Glutamatergic neuron (in vitro differentiated cells): ENCODE results near the gene TMCC1. TPM values are rescaled to one million over a fixed set of nuclear protein-coding genes. Genes with fewer than 3 reads are reported as not detected.
A peak's percentile ranks its signal among the peaks of the same experiment; 100 is the strongest.

Source experiments
- DNase-seq: peaks from one replicate; pipeline ENCODE4 v3.0.0; 2022
- H3K27ac Mint-ChIP-seq: one replicate; pipeline ENCODE4 v1.8.0; 2020; ENCODE audit warnings: mild to moderate bottlenecking, mixed read lengths, inconsistent platforms; ENCODE audit not compliant: unreplicated experiment
- H3K27me3 Mint-ChIP-seq: one replicate; pipeline ENCODE4 v1.8.0; 2020; ENCODE audit warnings: mild to moderate bottlenecking, moderate library complexity, mixed read lengths, inconsistent platforms; ENCODE audit not compliant: unreplicated experiment
- H3K36me3 Mint-ChIP-seq: one replicate; pipeline ENCODE4 v1.8.0; 2020; ENCODE audit warnings: mild to moderate bottlenecking, mixed read lengths, inconsistent platforms; ENCODE audit not compliant: unreplicated experiment
- H3K4me1 Mint-ChIP-seq: one replicate; pipeline ENCODE4 v1.8.0; 2020; ENCODE audit warnings: mild to moderate bottlenecking, low read depth, mixed read lengths, inconsistent platforms; ENCODE audit not compliant: unreplicated experiment
- H3K4me3 Mint-ChIP-seq: one replicate; pipeline ENCODE4 v1.8.0; 2020; ENCODE audit warnings: mild to moderate bottlenecking, mixed read lengths, inconsistent platforms; ENCODE audit not compliant: unreplicated experiment
- H3K9me3 Mint-ChIP-seq: one replicate; pipeline ENCODE4 v1.8.0; 2020; ENCODE audit warnings: mild to moderate bottlenecking, moderate library complexity, mixed read lengths, inconsistent platforms; ENCODE audit not compliant: unreplicated experiment
- total RNA-seq: library from RNA; stranded (reverse); fragmentation: NEBNext Ultra II Directional; extraction: Animal tissue kit (Norgen Biotek cat#: 25700); gene quantifications from one replicate; pipeline ENCODE4 v1.2.1, GENCODE V29; 2021; ENCODE audit not compliant: unreplicated experiment
- TF ChIP-seq, protein P1 (sequence below): fragments of 200-600 bp; sonication (generic); IDR thresholded peaks from one replicate; pipeline ENCODE4 v1.5.0; 2021; ENCODE audit not compliant: partially characterized antibody, unreplicated experiment

Gene TMCC1
- total RNA-seq, 1 donor from 2014 or later, result 42.2 TPM

DNA sequence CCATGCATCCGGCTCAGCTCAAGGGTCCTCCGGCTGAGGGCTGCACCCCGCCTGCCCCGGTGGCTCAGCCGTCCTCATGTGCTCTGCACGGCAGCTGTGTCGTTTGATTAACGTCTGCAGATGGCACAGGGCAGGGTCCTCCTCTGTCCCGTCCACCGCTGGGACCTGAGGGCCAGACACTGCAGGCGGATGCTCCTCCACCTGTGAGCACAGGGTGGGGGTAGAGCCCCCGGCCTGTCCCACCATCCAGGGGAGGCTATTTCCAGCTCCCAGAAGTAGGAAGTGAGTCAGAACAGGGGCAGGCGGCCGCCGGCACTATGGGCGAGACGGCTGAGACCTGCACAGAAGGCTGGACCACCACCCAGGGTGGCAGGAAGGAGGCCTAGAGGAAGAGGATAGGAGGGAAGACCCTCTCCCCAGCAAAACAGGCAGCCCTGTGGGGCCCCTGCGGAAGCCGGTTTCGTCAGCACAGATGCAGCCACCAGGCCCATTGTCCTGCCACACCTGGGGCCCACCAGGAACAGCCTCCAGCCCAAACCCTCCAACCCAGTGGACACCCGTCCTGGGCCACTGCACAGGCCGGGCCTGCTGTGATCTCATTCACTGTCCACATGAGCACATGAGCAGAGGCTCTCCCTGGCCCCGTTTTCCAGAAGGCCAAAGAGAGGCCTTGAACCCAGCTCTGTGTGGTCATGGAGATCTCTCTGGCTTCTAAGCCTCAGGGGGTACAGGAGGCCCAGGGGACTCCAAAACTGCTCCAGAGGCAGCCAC, 274.4 kb downstream of the TMCC1 start:
- Mint-ChIP-seq H3K27me3 (peaks cover 5% of the 10 kb centered on the region), H3K27ac (peak overlapping the region; percentile 44), H3K9me3 (peaks cover 4% of the 10 kb centered on the region), H3K4me3 (no peak overlapping the region), H3K36me3 (no peaks in the 10 kb centered on the region), H3K4me1 (peaks cover 8% of the 10 kb centered on the region)
- TF ChIP-seq, protein P1, sequence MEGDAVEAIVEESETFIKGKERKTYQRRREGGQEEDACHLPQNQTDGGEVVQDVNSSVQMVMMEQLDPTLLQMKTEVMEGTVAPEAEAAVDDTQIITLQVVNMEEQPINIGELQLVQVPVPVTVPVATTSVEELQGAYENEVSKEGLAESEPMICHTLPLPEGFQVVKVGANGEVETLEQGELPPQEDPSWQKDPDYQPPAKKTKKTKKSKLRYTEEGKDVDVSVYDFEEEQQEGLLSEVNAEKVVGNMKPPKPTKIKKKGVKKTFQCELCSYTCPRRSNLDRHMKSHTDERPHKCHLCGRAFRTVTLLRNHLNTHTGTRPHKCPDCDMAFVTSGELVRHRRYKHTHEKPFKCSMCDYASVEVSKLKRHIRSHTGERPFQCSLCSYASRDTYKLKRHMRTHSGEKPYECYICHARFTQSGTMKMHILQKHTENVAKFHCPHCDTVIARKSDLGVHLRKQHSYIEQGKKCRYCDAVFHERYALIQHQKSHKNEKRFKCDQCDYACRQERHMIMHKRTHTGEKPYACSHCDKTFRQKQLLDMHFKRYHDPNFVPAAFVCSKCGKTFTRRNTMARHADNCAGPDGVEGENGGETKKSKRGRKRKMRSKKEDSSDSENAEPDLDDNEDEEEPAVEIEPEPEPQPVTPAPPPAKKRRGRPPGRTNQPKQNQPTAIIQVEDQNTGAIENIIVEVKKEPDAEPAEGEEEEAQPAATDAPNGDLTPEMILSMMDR, result no peak
- no peak for DNase-seq

DNA sequence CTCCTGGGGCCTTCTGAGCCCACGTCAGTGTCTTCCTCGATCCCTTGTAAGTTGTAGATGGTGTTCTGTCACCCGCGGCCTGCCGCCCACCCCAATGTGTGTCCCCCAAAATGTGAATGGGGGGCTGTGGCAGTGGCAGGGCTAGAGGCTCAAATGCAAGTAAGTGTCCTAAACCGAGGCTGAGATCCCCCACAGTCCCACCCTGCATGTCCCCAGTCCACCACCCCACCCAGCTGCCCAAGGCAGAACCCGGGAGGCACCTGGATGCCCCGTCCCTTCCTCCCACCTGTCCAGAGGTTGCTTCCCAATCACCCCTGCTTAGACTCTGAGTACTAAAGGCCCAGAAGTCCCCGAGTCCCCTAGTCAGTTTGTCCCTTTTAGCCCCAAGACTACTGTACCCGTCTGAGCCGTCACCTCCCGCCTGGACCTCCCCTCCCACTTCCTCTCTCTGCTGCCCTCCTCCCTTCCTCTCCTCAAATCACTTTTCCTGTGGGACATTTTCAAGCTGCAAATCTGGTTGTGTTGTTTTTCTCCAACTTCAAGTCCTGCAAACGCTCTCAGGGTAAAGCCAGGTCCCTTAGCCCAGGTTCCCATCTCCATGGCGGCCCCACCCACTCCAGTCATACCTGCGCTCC, 275.2 kb downstream of the TMCC1 start:
- no peak for DNase-seq
- peaks cover 8% of the 10 kb centered on the region for H3K4me1 Mint-ChIP-seq
- H3K9me3 Mint-ChIP-seq, result peaks cover 4% of the 10 kb centered on the region
- H3K27me3 Mint-ChIP-seq, result peaks cover 5% of the 10 kb centered on the region
- TF ChIP-seq, protein P1, result no peak
- no peak overlapping the region for H3K4me3 Mint-ChIP-seq
- H3K27ac Mint-ChIP-seq, result peak overlapping the region; percentile 44
- no peaks in the 10 kb centered on the region for H3K36me3 Mint-ChIP-seq

DNA sequence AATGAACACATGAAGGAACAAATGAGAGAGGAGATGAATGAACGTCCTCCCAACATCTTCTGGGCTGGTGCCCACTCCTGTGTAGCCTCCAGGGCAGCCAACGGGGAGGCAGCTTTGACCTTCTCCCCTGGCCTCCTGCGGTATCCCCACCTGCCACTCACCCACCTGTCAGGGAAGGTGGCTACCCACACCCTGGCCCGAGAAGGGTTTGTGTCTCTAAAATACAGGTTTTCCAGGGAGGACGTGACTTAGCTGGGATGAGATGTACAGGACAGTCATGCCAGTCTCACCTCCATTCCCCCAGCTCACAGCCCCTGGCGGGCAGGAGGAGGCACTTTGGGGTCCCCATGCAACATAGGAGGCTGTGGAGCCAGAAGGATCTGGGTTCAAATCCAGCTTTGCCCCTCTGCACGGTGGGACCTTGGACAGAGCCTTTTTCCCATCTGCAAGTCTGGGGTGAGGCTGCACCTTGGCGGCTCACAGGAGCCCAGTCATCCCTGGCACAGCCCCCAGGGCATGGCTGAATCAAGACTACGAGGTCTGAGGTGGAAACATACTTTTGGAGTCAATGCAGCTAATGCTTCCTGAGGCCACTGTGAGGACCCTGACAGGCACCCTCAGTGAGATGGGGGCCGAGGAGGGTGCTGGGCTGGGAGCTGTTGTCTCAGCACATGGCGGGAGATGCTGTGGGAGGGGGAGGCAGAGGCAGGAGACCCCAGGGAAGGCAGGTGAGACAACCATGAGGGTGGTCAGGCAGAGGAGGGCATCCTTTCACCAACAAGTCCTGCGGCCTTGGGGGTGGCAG, 275.9 kb downstream of the TMCC1 start:
- H3K27me3 Mint-ChIP-seq, result peaks cover 3% of the 10 kb centered on the region

DNA sequence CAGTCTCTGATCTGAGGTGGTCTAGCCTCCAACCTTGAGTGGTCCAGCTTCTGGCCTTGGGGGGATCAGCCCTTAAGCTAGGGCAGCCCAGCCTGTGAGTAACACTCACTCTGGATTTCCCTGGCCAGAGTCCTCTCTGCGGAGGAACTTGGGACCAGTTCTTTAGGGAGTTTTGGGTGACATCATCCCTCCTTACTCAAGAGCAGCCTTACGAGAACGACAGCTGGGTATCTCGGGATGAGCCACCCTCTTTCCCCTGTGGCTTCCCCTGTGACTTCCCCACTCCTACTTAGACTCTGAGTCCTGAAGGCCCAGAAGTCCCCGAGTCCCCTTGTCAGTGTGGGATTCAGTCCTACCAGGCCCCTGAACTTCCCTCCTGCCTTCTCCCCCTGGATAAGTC, 276.8 kb downstream of the TMCC1 start:
- no peak for DNase-seq
- Mint-ChIP-seq H3K4me3 (no peak overlapping the region), H3K36me3 (no peaks in the 10 kb centered on the region), H3K4me1 (peaks cover 8% of the 10 kb centered on the region), H3K27ac (no peak overlapping the region), H3K9me3 (peaks cover 3% of the 10 kb centered on the region), H3K27me3 (peaks cover 3% of the 10 kb centered on the region)
- TF ChIP-seq, protein P1, result no peak

More for the DNA sequence above, 275.9 kb downstream of the TMCC1 start:
- Mint-ChIP-seq H3K4me3 (no peak overlapping the region), H3K9me3 (peaks cover 2% of the 10 kb centered on the region), H3K36me3 (no peaks in the 10 kb centered on the region), H3K4me1 (peaks cover 8% of the 10 kb centered on the region), H3K27ac (no peak overlapping the region)
- DNase-seq, result no peak
- TF ChIP-seq, protein P1, result no peak
